Inflammatory macrophage (primary cell): ENCODE results near the gene PAPSS1.

Experiments used
- DNase-seq, 2 donors: peaks; one replicate each; pipeline ENCODE4 v3.0.0-alpha.2; 2020 to 2022

Gene PAPSS1

GRCh38 chr4:107689912-107690587, 30.0 kb downstream of the PAPSS1 start:
- DNase-seq = no peak

- DNase-seq = no peak
These were observed 31.6 kb downstream of the PAPSS1 start for GRCh38 chr4:107688421-107688820.

- no peak for DNase-seq
These were observed 34.3 kb downstream of the PAPSS1 start for GRCh38 chr4:107685740-107686139.

GRCh38 chr4:107683873-107684272, 36.2 kb downstream of the PAPSS1 start:
- no peak for DNase-seq

- DNase-seq = no peak
These were observed 37.7 kb downstream of the PAPSS1 start for GRCh38 chr4:107682306-107682705.

- DNase-seq = no peak
These were observed 51.0 kb downstream of the PAPSS1 start for GRCh38 chr4:107669068-107669467.

GRCh38 chr4:107666134-107666533, 53.9 kb downstream of the PAPSS1 start:
- no peak for DNase-seq

- no peak for DNase-seq
These were observed 55.0 kb downstream of the PAPSS1 start for GRCh38 chr4:107665001-107665400.

GRCh38 chr4:107658400-107659336, 61.4 kb downstream of the PAPSS1 start:
- DNase-seq = peak; percentile 24 to 53

GRCh38 chr4:107655289-107655688, 64.7 kb downstream of the PAPSS1 start:
- no peak for DNase-seq

- no peak for DNase-seq
These were observed 65.3 kb downstream of the PAPSS1 start for GRCh38 chr4:107654694-107655093.

- DNase-seq = peak in 1 of 2 donors; percentile 9
These were observed 68.6 kb downstream of the PAPSS1 start for GRCh38 chr4:107651408-107651807.

- DNase-seq = peak in 1 of 2 donors; percentile 3
These were observed 69.8 kb downstream of the PAPSS1 start for GRCh38 chr4:107650251-107650650.

GRCh38 chr4:107648178-107648991, 71.6 kb downstream of the PAPSS1 start:
- DNase-seq = no peak

- no peak for DNase-seq
These were observed 72.4 kb downstream of the PAPSS1 start for GRCh38 chr4:107647591-107647990.

- no peak for DNase-seq
These were observed 74.4 kb downstream of the PAPSS1 start for GRCh38 chr4:107645604-107646003.

GRCh38 chr4:107643021-107643420, 77.0 kb downstream of the PAPSS1 start:
- DNase-seq = no peak

GRCh38 chr4:107640878-107641277, 79.2 kb downstream of the PAPSS1 start:
- DNase-seq = no peak

- DNase-seq = no peak
These were observed 79.8 kb downstream of the PAPSS1 start for GRCh38 chr4:107640197-107640596.

GRCh38 chr4:107635735-107636134, 84.3 kb downstream of the PAPSS1 start:
- DNase-seq = no peak

GRCh38 chr4:107631560-107631959, 88.5 kb downstream of the PAPSS1 start:
- DNase-seq = no peak

- DNase-seq = no peak
These were observed 89.8 kb downstream of the PAPSS1 start for GRCh38 chr4:107630185-107630705.

- no peak for DNase-seq
These were observed 90.7 kb downstream of the PAPSS1 start for GRCh38 chr4:107629318-107629717.
